Adipose tissue (tissue), 3 donors: Measurements from ENCODE around the gene IL4I1. TPM values are rescaled to one million over a fixed set of nuclear protein-coding genes. Genes with fewer than 3 reads are reported as not detected.

ENCODE experiments used
- H3K27ac ChIP-seq: one replicate; pipeline ENCODE4 v1.5.1; 2013; ENCODE audit warnings: low read depth, low read length
- WGBS, 3 donors: extraction: QIAGEN DNeasy Blood & Tissue Kit; methylation state at CpG; one replicate each; pipeline ENCODE4 v1.1.7; 2013; 5-methylcytosine and 5-hydroxymethylcytosine counted together
- polyA plus RNA-seq, 3 donors: library from polyadenylated mRNA; stranded (reverse); fragments of 200-250 nt; gene quantifications; one replicate each; pipeline ENCODE4 v1.2.3, GENCODE V29; 2013
- donor health status: healthy with polysubstance abuse.
- donor health status: Bipolar disorder and iron deficiency.
- donor health status: healthy.

The IL4I1 gene
- polyA plus RNA-seq, 3 donors = 0.63 to 1.5 TPM; not detected in 1

GRCh38 chr19:49873834-49874233, 22.9 kb downstream of the IL4I1 start:
- H3K27ac ChIP-seq = no peak overlapping the region
- 76 to 89% (median 88%) methylated on average over 10 of the region's 10 CpGs for WGBS, 3 donors

DNA sequence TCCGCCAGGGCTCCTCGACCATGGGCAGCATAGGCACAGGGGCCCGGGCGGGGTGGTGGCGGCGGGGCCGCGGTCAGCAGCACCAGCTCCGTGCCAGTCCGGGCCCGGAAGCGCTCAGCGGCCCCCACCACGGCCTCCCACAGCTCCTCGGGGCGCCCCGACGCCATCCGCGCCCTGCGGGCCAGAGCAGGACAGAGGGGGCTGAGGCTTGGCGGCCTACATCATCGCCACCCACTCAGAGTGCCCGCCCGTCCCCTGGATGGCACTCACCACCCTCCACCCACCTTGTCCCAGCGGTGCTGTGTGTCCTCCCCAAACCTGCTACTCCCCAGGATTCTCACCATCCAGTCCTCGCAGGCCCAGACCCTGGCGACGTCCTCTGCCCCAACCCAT, 23.6 kb downstream of the IL4I1 start:
- H3K27ac ChIP-seq = no peak overlapping the region
- 92 to 94% (median 92%) methylated on average over 6 to 29 of the region's 29 CpGs for WGBS, 3 donors

DNA sequence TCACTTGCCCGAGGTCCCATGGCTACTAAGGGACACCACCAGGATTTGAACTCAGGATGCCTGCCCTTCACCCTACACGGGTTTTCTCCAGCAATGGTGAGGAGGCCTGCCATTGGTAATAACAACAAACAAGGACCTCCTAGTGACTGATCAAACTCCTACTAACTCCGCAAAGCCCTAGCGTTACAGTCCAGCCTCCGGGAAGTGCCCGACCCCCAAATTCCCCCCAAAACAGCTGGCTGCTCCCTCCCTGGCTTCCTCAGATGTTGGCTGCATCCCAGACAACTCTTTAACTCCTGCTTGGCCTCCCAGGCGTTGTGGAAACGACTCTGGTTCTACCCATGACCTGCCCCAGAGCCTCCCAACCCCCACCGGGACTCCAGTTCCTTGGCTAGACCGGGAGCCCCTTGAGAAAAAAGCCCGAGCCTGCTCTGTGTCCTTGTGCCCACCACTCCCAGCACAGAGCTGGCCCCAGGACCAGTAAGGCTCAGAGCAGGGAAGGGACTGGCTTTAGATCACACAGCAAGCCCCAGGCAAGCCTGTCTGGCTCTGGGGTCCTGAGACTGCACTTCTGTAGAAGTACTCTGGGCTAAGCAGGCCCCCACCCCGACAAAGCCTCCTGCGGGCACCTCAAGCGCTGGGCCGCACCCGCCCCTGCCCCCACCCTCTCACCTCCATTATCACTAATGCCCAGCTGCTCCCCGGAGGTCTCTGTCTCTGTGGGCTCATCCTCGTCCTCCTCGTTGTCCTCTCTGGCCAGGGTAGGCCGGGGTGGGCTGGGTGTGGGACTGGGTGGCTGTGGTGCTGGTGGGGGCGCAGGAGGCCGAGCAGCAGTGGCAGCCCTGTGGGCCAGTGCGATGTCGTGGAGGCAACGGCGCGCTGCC, 24.2 kb downstream of the IL4I1 start:
- H3K27ac ChIP-seq = no peak overlapping the region
- WGBS, 3 donors = 85% methylated on average over 27 of the region's 27 CpGs

- no peak overlapping the region for H3K27ac ChIP-seq
- WGBS, 3 donors = 87 to 89% (median 88%) methylated on average over 17 of the region's 17 CpGs
Observed at GRCh38 chr19:49871349-49871985, 25.2 kb downstream of the IL4I1 start.

- WGBS, 3 donors = 71 to 82% (median 77%) methylated on average over 15 of the region's 15 CpGs
- H3K27ac ChIP-seq = peak overlapping the region; percentile 18
Observed at GRCh38 chr19:49870309-49870901, 26.3 kb downstream of the IL4I1 start.

DNA sequence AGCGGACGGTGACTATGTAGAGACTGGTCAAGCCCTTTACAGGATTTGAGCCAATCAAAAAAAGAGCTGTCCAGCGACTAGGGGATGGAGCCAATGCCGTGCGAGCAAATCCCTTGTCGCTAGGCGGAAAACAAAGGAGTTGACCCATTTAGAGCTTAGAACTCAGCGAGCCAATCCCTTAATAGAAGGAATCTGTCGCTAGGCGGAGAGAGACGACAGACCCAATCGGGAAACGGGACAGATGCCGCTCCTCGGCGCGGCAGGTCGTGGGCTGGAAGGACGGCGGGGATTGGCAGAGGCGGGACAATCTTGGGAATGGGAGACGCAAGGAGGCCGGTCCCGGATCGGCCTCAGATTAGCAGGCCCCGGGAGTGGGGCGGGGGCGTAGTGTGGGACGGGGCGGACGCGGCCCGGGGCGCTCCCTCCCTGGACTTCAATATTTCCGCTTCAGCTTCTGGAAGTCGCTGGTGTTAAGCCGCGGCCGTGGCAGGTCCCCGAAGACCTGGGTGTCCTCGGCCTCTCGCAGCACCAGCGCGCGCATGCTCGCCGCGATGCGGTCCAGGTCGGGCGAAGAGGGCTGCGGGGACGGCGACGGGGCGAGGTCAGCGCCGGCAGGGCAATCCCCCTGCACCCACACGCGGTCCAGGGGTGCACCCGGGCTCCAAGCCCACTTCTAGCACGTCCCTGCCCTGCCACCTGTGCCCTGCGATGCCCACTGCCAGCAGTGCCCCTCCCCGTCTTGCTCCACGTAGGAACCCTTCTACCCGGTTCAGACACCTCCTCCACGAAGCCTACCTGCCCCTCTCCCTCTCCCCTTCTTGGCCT, 27.0 kb downstream of the IL4I1 start:
- H3K27ac ChIP-seq = peak overlapping the region; percentile 18
- 1% methylated on average over 56 to 67 of the region's 67 CpGs for WGBS, 3 donors

DNA sequence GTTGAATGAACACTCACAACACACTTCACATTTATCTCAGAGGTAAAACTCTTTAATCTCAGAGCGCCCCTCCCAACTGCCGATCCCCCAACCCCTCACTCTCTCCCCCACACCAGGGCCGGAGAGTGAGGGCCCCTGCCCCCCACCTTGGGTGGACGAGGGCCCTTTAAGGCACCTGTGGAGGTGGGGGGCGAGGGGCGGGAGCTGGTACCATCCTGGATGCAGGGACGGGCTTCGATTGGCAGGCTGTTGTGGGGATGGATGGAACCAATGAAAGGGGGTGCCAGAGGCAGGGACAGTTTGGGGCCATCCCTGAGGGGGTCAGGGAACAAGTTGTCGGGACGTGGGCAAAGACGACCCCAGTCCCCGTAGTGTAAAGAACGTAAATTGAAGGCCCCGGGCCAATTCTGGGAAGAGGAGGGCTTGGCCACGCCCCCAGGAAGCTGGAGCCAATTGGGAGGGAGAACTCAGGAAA, 27.6 kb downstream of the IL4I1 start:
- peak overlapping the region; percentile 84 for H3K27ac ChIP-seq
- 0 to 2% (median 0%) methylated on average over 15 of the region's 15 CpGs for WGBS, 3 donors

GRCh38 chr19:49866933-49867782, 29.5 kb downstream of the IL4I1 start, which contains the start of gene PNKP:
TSS of gene PNKP (minus strand) at chr19:49867576. CDS start at chr19:49867204, 372 bp downstream.
- H3K27ac ChIP-seq = peak within 1 kb of the TSS; percentile 74
- WGBS, 3 donors = 0% methylated on average over 62 to 65 of the region's 65 CpGs

GRCh38 chr19:49864890-49865289, 31.8 kb downstream of the IL4I1 start:
- H3K27ac ChIP-seq = no peak overlapping the region
- WGBS, 3 donors = 85 to 91% (median 89%) methylated on average over 13 of the region's 13 CpGs

- 83 to 95% (median 92%) methylated on average over 17 of the region's 17 CpGs for WGBS, 3 donors
- H3K27ac ChIP-seq = no peak overlapping the region
Observed at GRCh38 chr19:49863935-49864320, 32.8 kb downstream of the IL4I1 start.

GRCh38 chr19:49863254-49863934, 33.3 kb downstream of the IL4I1 start:
- WGBS, 3 donors = 92 to 95% (median 94%) methylated on average over 20 to 24 of the region's 24 CpGs
- no peak overlapping the region for H3K27ac ChIP-seq

- no peak overlapping the region for H3K27ac ChIP-seq
- whole genome bisulfite sequencing, 3 donors = 81 to 89% (median 87%) methylated on average over 41 to 49 of the region's 49 CpGs
Observed at GRCh38 chr19:49862391-49863253, 34.1 kb downstream of the IL4I1 start.

DNA sequence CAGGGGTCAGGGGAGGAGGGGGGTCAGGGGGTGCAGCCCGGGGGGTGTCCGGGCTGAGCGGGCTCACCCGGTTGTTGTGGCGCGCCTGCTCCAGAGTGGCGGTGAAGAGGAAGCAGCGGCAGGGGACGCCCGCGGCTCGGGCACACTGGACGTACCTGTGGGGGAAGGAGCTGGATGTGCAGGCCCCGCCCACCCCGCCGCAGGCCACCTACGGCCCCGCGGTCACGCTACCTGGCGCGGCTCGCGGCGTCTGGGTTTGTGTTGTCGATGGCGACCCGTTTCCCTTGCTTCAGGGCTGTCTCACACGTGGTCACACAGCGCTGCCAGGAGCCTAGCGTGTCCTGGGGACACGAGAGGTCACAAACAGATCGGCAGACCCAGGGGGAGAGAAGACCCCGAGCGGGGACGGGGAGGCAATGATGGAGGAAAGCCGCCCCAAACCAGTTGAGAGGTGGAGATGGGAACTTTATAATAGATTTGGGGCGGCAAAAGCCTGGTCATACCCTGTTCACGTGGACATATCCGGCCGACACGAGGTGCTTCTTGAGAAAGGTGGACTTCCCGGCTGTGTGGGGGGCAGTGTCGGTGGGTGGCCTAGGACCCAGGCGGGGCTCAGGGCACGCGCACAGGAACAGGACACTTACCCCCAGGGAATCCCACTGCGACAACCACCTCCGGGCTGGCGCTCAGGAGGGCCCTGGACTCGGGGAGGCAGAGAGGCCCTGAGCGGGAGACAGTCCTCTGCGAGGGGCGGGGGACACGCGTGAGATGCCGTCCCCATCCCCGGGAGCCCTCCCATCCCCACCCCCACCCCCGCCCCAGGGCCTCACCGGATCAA, 34.9 kb downstream of the IL4I1 start:
- WGBS, 3 donors = 86 to 87% (median 87%) methylated on average over 58 to 60 of the region's 60 CpGs
- no peak overlapping the region for H3K27ac ChIP-seq

GRCh38 chr19:49861107-49861506, 35.6 kb downstream of the IL4I1 start:
- H3K27ac ChIP-seq = no peak overlapping the region

GRCh38 chr19:49860336-49861102, 36.2 kb downstream of the IL4I1 start:
- WGBS, 3 donors = 65 to 81% (median 79%) methylated on average over 17 of the region's 17 CpGs
- H3K27ac ChIP-seq = no peak overlapping the region

More at GRCh38 chr19:49861107-49861506, 35.6 kb downstream of the IL4I1 start:
- WGBS, 3 donors = 53 to 59% (median 55%) methylated on average over 12 to 13 of the region's 13 CpGs
